Panc1 (cell line): Measurements from ENCODE around the gene DPEP2NB.
"Not testable (repeated sequence)": the region's sequence is repeated elsewhere in the genome, so short reads cannot be mapped to it uniquely, and the experiment has no call there.

Experiments
- CTCF ChIP-seq: fragments of 450-650 bp; IDR thresholded peaks from 2 replicates; pipeline ENCODE4 v1.5.1; 2017; ENCODE audit warnings: mild to moderate bottlenecking
- POLR2AphosphoS5 ChIP-seq: IDR thresholded peaks from 2 replicates; pipeline ENCODE4 v1.6.1; 2012; ENCODE audit warnings: mild to moderate bottlenecking, low read depth, low read length, moderate library complexity
- REST ChIP-seq, 2 experiments: IDR thresholded peaks; 2 replicates each; pipeline ENCODE4 v1.6.1; 2011 to 2012; ENCODE audit warnings: low read depth in 2 of 2, control low read depth in 1 of 2, low read length in 1 of 2, mild to moderate bottlenecking in 1 of 2, moderate library complexity in 1 of 2; ENCODE audit not compliant: insufficient read depth in 1 of 2
- SIN3A ChIP-seq: IDR thresholded peaks from 2 replicates; pipeline ENCODE4 v1.6.1; 2012; ENCODE audit warnings: low read depth, mild to moderate bottlenecking, low read length, moderate library complexity, borderline replicate concordance; ENCODE audit not compliant: insufficient read depth
- TCF7L2 ChIP-seq: IDR thresholded peaks from 2 replicates; pipeline ENCODE4 v1.6.1; 2011; ENCODE audit warnings: mild to moderate bottlenecking, low read depth, low read length, inconsistent platforms

- TF ChIP-seq CTCF; POLR2AphosphoS5; REST (IDR thresholded peaks at IDR 0.05; ENCODE audit: insufficient read depth in 1 of 2, low read depth in 2 of 2, low read length in 1 of 2); SIN3A; TCF7L2: not testable (repeated sequence)
Observed at GRCh38 chr16:67972285-67972684, 43.4 kb downstream of the DPEP2NB start.
